SK-N-MC (cell line): ENCODE measurements around the gene SHROOM3.

Experiments
- EZH2 ChIP-seq: fragments of 200-600 bp; sonication (generic); IDR thresholded peaks from one replicate; pipeline ENCODE4 v1.6.1; 2017; ENCODE audit warnings: antibody characterized with exemption
- POLR2AphosphoS5 ChIP-seq: IDR thresholded peaks from 2 replicates; pipeline ENCODE4 v1.6.1; 2012; ENCODE audit warnings: mild to moderate bottlenecking, low read depth, low read length, borderline replicate concordance

- TF ChIP-seq EZH2 (no peak), POLR2AphosphoS5 (no peak)
Observed at GRCh38 chr4:76523593-76523992, 88.6 kb downstream of the SHROOM3 start.
